Measurements from ENCODE around the gene GDPGP1. TPM values are rescaled to one million over a fixed set of nuclear protein-coding genes. Genes with fewer than 3 reads are reported as not detected.
"Not testable (repeated sequence)": the region's sequence is repeated elsewhere in the genome, so short reads cannot be mapped to it uniquely, and the experiment has no call there.

Gene GDPGP1
- polyA plus RNA-seq, 2 of the 4 experiments (the other 2 are of a cell fraction): 4.4 to 5.7 TPM

GRCh38 chr15:90187257-90187868 is 46.6 kb upstream of the GDPGP1 start:
- 75% methylated on average over 8 of the region's 8 CpGs for WGBS (ENCODE audit: missing lambda C conversion rate)
- H3K27ac ChIP-seq: peak overlapping the region; percentile 11 to 93; a peak in 4 of 6 replicates
- peaks cover 70% of the 10 kb centered on the region for H3K4me1 ChIP-seq
- no peaks in the 10 kb centered on the region for H3K9me3 ChIP-seq
- H3K4me2 ChIP-seq: peak overlapping the region; percentile 33; the same call in 2 of the 3 replicates
- no peak for ATAC-seq
- ChIA-PET POLR2A (interaction anchor here (0.7 to 1.6 kb wide), 2 partner anchors 12 to 14 kb away, joined by 3 to 4 read pairs; partner anchors contain the start of gene SEMA4B), CTCF (interaction anchor here (0.6 to 2.4 kb wide), 13 partner anchors 12 to 914 kb away, joined by 3 to 10 read pairs (median 4); partner anchors contain the start of genes CIB1, GDPGP1 and SEMA4B)
- no peak overlapping the region for H3K4me3 ChIP-seq
- TF ChIP-seq RAD21 (conservative IDR thresholded peaks at IDR 0.05 in 1 of 2, IDR thresholded peaks at IDR 0.05 in 1 of 2) (no peak), HOXB5 (CRISPR knock-in tag; IDR thresholded peaks at IDR 0.05) (no peak), RCOR1 (IDR thresholded peaks at IDR 0.05; ENCODE audit: low read depth, low read length) (no peak), USF2 (IDR thresholded peaks at IDR 0.05) (no peak), CBX2 (IDR thresholded peaks at IDR 0.05; ENCODE audit: borderline replicate concordance, low read depth) (no peak), EP300 (IDR thresholded peaks at IDR 0.05) (no peak), POLR2AphosphoS2 (conservative IDR thresholded peaks at IDR 0.05; ENCODE audit: low read length) (no peak), RNF2 (IDR thresholded peaks at IDR 0.05; ENCODE audit: borderline replicate concordance, low read depth) (no peak), ESRRA (IDR thresholded peaks at IDR 0.05; ENCODE audit: borderline replicate concordance, low read length) (no peak), GATA3 (IDR thresholded peaks at IDR 0.05; ENCODE audit: borderline replicate concordance) (no peak), HES2 (IDR thresholded peaks at IDR 0.05) (no peak), RFX5 (IDR thresholded peaks at IDR 0.05) (no peak), PHF8 (IDR thresholded peaks at IDR 0.05; ENCODE audit: borderline replicate concordance, low read depth) (no peak), POLR2A (IDR thresholded peaks at IDR 0.05; ENCODE audit: low read length) (no peak), NPAS2 (CRISPR knock-in tag; IDR thresholded peaks at IDR 0.05; ENCODE audit: borderline replicate concordance) (no peak), RARB (CRISPR knock-in tag; IDR thresholded peaks at IDR 0.05) (no peak), HOXB13 (CRISPR knock-in tag; IDR thresholded peaks at IDR 0.05; ENCODE audit: low read depth) (no peak)
- FAIRE-seq: no peak
- DNase-seq (ENCODE audit: low read depth in 1 of 2, low spot score in 1 of 2): no peak

- POLR2A ChIA-PET: interaction anchor here (0.7 to 1.6 kb wide), 2 partner anchors 13 kb away, joined by 3 to 4 read pairs; partner anchors contain the start of gene SEMA4B
- WGBS (ENCODE audit: missing lambda C conversion rate): 93% methylated on average over 7 of the region's 7 CpGs
- not testable (repeated sequence) for FAIRE-seq; H3K4me3 ChIP-seq; DNase-seq (ENCODE audit: low read depth in 1 of 2, low spot score in 1 of 2); ATAC-seq; H3K9me3 ChIP-seq; H3K4me2 ChIP-seq; H3K27ac ChIP-seq
- CTCF ChIA-PET: interaction anchor here (0.6 to 7.4 kb wide), 9 partner anchors 13 to 915 kb away, joined by 3 to 68 read pairs (median 3); partner anchors contain the start of gene SEMA4B
- peaks cover 74% of the 10 kb centered on the region for H3K4me1 ChIP-seq
Observed at GRCh38 chr15:90188065-90188464, 45.9 kb upstream of the GDPGP1 start.

- no peak for TF ChIP-seq HOXB13 (CRISPR knock-in tag; IDR thresholded peaks at IDR 0.05; ENCODE audit: low read depth)
- TF ChIP-seq RARB (CRISPR knock-in tag; IDR thresholded peaks at IDR 0.05): no peak
- no peak for TF ChIP-seq ZC3H11A (IDR thresholded peaks at IDR 0.05)
- TF ChIP-seq ELK1 (IDR thresholded peaks at IDR 0.05; ENCODE audit: low read depth, low read length): no peak
- TF ChIP-seq EHF (CRISPR knock-in tag; IDR thresholded peaks at IDR 0.05): no peak
- no peak for TF ChIP-seq RAD21 (conservative IDR thresholded peaks at IDR 0.05 in 1 of 2, IDR thresholded peaks at IDR 0.05 in 1 of 2)
- H3K4me1 ChIP-seq: peaks cover 68% of the 10 kb centered on the region
- H3K27ac ChIP-seq: peak overlapping the region in 1 of 2 experiments; percentile 89; a peak in 3 of 6 replicates
- FAIRE-seq (no peak), DNase-seq (ENCODE audit: low read depth in 1 of 2, low spot score in 1 of 2) (no peak), ATAC-seq (no peak)
- H3K4me2 ChIP-seq: no peak overlapping the region
- ChIA-PET CTCF (interaction anchor here (1.0 to 7.4 kb wide), 6 partner anchors 12 to 46 kb away, joined by 3 to 68 read pairs (median 4); partner anchors contain the start of gene SEMA4B), POLR2A (interaction anchor here (1.3 kb wide), 1 partner anchor 12 kb away, joined by 4 read pairs; the partner anchor contains the start of gene SEMA4B)
- no peaks in the 10 kb centered on the region for H3K9me3 ChIP-seq
- 84% methylated on average over 8 of the region's 8 CpGs for WGBS (ENCODE audit: missing lambda C conversion rate)
- H3K4me3 ChIP-seq: no peak overlapping the region
Observed at GRCh38 chr15:90188914-90189748, 44.9 kb upstream of the GDPGP1 start.
